A673 (cell line): Measurements from ENCODE around the gene SLC25A53.

Source experiments
- EZH2 ChIP-seq: fragments of 200-600 bp; sonication (generic); IDR thresholded peaks from 2 replicates; pipeline ENCODE4 v1.6.1; 2017; ENCODE audit warnings: borderline replicate concordance, low read depth, mild to moderate bottlenecking, mixed read lengths, antibody characterized with exemption, low read length; ENCODE audit not compliant: poor library complexity, severe bottlenecking
- TF ChIP-seq, protein P1 (sequence below): fragments of 300-800, 200-600 bp; sonication (generic); conservative IDR thresholded peaks from 2 replicates; pipeline ENCODE4 v1.5.1; 2017; ENCODE audit warnings: low read depth, mild to moderate bottlenecking, antibody characterized with exemption, low read length, moderate library complexity, mixed read lengths

GRCh38 chrX:104104676-104105075 is 52.1 kb downstream of the SLC25A53 start:
- no peak for TF ChIP-seq EZH2
- TF ChIP-seq, protein P1, sequence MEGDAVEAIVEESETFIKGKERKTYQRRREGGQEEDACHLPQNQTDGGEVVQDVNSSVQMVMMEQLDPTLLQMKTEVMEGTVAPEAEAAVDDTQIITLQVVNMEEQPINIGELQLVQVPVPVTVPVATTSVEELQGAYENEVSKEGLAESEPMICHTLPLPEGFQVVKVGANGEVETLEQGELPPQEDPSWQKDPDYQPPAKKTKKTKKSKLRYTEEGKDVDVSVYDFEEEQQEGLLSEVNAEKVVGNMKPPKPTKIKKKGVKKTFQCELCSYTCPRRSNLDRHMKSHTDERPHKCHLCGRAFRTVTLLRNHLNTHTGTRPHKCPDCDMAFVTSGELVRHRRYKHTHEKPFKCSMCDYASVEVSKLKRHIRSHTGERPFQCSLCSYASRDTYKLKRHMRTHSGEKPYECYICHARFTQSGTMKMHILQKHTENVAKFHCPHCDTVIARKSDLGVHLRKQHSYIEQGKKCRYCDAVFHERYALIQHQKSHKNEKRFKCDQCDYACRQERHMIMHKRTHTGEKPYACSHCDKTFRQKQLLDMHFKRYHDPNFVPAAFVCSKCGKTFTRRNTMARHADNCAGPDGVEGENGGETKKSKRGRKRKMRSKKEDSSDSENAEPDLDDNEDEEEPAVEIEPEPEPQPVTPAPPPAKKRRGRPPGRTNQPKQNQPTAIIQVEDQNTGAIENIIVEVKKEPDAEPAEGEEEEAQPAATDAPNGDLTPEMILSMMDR, result no peak
